PC-3 (cell line): ENCODE data around the gene ZNF182. TPM values are rescaled to one million over a fixed set of nuclear protein-coding genes. Genes with fewer than 3 reads are reported as not detected.
"Not testable (repeated sequence)": the region's sequence is repeated elsewhere in the genome, so short reads cannot be mapped to it uniquely, and the experiment has no call there.

Experiments used
- ATAC-seq: fragments of 200-7000 bp; cut with Tn5 transposase; 2 replicates; pipeline ENCODE4 v1.9.1; 2020; ENCODE audit warnings: mild to moderate bottlenecking, moderate library complexity
- BruUV-seq: library from RNA; stranded (reverse); fragments of 400-500 nt; replicated peaks from 2 replicates; lab custom pipeline; 2021; lab: Mats Ljungman, UMichigan
- CTCF ChIA-PET: fragments of 300-600 bp; sonication (Branson Sonifier 250); formaldehyde crosslinking; loops from one replicate; lab custom pipeline; 2022; ENCODE audit warnings: antibody characterized with exemption; lab: Charles Lee
- POLR2A ChIA-PET: fragments of 300-600 bp; sonication (Branson Sonifier 250); formaldehyde crosslinking; loops from one replicate; lab custom pipeline; 2022; ENCODE audit warnings: antibody characterized with exemption; ENCODE audit not compliant: unreplicated experiment; lab: Charles Lee
- DNase-seq: peaks from one replicate; pipeline ENCODE4 v3.0.0-alpha.2; 2015
- H2AFZ ChIP-seq: fragments of 300-600 bp; sonication (generic); 2 replicates; pipeline ENCODE4 v1.6.0; 2016; ENCODE audit warnings: antibody characterized with exemption, low read length
- H3F3A ChIP-seq: fragments of 300-600 bp; sonication (generic); one replicate; pipeline ENCODE4 v1.6.0; 2017; ENCODE audit warnings: antibody characterized with exemption, low read length, control low read depth, mild to moderate bottlenecking; ENCODE audit not compliant: unreplicated experiment
- H3K27ac ChIP-seq: fragments of 300-600 bp; sonication (generic); 2 replicates; pipeline ENCODE4 v1.5.1; 2016; ENCODE audit warnings: mild to moderate bottlenecking, low read length
- H3K27me3 ChIP-seq: fragments of 300-600 bp; sonication (generic); 2 replicates; pipeline ENCODE4 v1.6.1; 2016; ENCODE audit warnings: low read length, mixed read lengths
- H3K36me3 ChIP-seq: fragments of 300-600 bp; sonication (generic); 2 replicates; pipeline ENCODE4 v1.6.1; 2016; ENCODE audit warnings: low read depth, mixed run types, low read length, mixed read lengths
- H3K4me1 ChIP-seq: fragments of 300-600 bp; sonication (generic); 2 replicates; pipeline ENCODE4 v1.5.1; 2016; ENCODE audit warnings: low read length; ENCODE audit not compliant: insufficient read depth
- H3K4me2 ChIP-seq: fragments of 300-600 bp; sonication (generic); 2 replicates; pipeline ENCODE4 v1.6.0; 2016; ENCODE audit warnings: low read length
- H3K4me3 ChIP-seq: fragments of 300-600 bp; sonication (generic); 2 replicates; pipeline ENCODE4 v1.5.1; 2016; ENCODE audit warnings: mild to moderate bottlenecking, low read length, mixed read lengths
- H3K79me2 ChIP-seq: fragments of 300-600 bp; sonication (generic); 2 replicates; pipeline ENCODE4 v1.6.1; 2017; ENCODE audit warnings: low read length, mixed read lengths
- H3K9ac ChIP-seq: fragments of 300-600 bp; sonication (generic); 2 replicates; pipeline ENCODE4 v1.6.0; 2016; ENCODE audit warnings: mild to moderate bottlenecking, low read length
- H3K9me2 ChIP-seq: fragments of 300-600 bp; sonication (generic); replicated peaks from 2 replicates; pipeline ENCODE4 v1.6.1; 2016; ENCODE audit warnings: mixed run types, low read length, mixed read lengths
- H3K9me3 ChIP-seq: fragments of 300-600 bp; sonication (generic); 2 replicates; pipeline ENCODE4 v1.6.1; 2016; ENCODE audit warnings: low read length, mixed read lengths
- H4K20me1 ChIP-seq: fragments of 300-600 bp; sonication (generic); 2 replicates; pipeline ENCODE4 v1.6.1; 2016; ENCODE audit warnings: low read length, mixed read lengths
- EZH2 ChIP-seq: fragments of 300-600 bp; sonication (generic); IDR thresholded peaks from one replicate; pipeline ENCODE4 v1.6.1; 2017; ENCODE audit warnings: antibody characterized with exemption, mild to moderate bottlenecking, low read length; ENCODE audit not compliant: unreplicated experiment
- EZH2phosphoT487 ChIP-seq: fragments of 300-600 bp; sonication (generic); IDR thresholded peaks from 2 replicates; pipeline ENCODE4 v1.6.1; 2018; ENCODE audit warnings: mild to moderate bottlenecking, antibody characterized with exemption, low read length, borderline replicate concordance
- intact Hi-C: fragments of 100-400 bp; cut with micrococcal nuclease; formaldehyde crosslinking; loops from 2 replicates; pipeline ENCODE4 v1.9.0; 2023
- total RNA-seq: library from RNA; depleted of rRNA; stranded (reverse); fragments of >200 nt; gene quantifications from 2 replicates; pipeline ENCODE4 v1.2.3, GENCODE V29; 2014
- TF ChIP-seq, protein P1 (sequence below): fragments of 300-600 bp; sonication (generic); conservative IDR thresholded peaks from 2 replicates; pipeline ENCODE4 v1.5.1; 2017; ENCODE audit warnings: antibody characterized with exemption, low read depth, mild to moderate bottlenecking, low read length

ZNF182 gene
- total RNA-seq, 1 experiment from 2014 or later, result 1.2 TPM

DNA sequence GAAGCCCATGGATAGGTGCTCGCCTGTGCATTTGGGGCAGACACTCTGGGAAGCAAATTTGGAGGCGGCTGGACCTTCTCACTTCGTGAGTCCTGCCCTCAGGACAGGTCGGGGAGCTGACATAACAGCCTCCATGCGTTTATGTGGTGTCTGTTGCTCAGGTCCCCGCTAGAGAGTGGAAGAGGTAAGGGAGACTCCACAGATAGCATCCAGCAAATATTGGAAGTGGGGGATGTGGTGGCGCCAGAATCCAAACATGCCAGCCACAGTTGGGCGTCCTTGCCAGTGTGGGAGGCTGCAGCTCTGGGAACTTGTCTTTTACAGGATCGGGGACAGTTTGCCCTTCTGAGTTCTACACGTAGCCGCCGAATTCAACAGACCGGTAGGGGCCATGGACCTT lies 47.8 kb downstream of the ZNF182 start:
- no peak for ATAC-seq
- Histone ChIP-seq H2AFZ (no peak overlapping the region), H3K4me1 (no peaks in the 10 kb centered on the region), H4K20me1 (no peaks in the 10 kb centered on the region), H3K79me2 (no peaks in the 10 kb centered on the region), H3K27me3 (no peaks in the 10 kb centered on the region), H3K9me2 (no peaks in the 10 kb centered on the region), H3K4me2 (no peak overlapping the region), H3K36me3 (no peaks in the 10 kb centered on the region), H3K9me3 (no peaks in the 10 kb centered on the region), H3K9ac (no peak overlapping the region), H3K4me3 (no peak overlapping the region), H3K27ac (no peak overlapping the region), H3F3A (no peaks in the 10 kb centered on the region)
- intact Hi-C loops, result loop anchor here (5.0 kb wide), 1 partner anchor 71 kb away; no protein-coding TSS in a partner anchor
- no TSS peak for BruUV-seq
- POLR2A ChIA-PET, result no interaction called here
- DNase-seq, result no peak
- TF ChIP-seq EZH2phosphoT487, result no peak
- TF ChIP-seq, protein P1, sequence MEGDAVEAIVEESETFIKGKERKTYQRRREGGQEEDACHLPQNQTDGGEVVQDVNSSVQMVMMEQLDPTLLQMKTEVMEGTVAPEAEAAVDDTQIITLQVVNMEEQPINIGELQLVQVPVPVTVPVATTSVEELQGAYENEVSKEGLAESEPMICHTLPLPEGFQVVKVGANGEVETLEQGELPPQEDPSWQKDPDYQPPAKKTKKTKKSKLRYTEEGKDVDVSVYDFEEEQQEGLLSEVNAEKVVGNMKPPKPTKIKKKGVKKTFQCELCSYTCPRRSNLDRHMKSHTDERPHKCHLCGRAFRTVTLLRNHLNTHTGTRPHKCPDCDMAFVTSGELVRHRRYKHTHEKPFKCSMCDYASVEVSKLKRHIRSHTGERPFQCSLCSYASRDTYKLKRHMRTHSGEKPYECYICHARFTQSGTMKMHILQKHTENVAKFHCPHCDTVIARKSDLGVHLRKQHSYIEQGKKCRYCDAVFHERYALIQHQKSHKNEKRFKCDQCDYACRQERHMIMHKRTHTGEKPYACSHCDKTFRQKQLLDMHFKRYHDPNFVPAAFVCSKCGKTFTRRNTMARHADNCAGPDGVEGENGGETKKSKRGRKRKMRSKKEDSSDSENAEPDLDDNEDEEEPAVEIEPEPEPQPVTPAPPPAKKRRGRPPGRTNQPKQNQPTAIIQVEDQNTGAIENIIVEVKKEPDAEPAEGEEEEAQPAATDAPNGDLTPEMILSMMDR, result no peak
- no peak for TF ChIP-seq EZH2
- CTCF ChIA-PET, result no interaction called here

DNA sequence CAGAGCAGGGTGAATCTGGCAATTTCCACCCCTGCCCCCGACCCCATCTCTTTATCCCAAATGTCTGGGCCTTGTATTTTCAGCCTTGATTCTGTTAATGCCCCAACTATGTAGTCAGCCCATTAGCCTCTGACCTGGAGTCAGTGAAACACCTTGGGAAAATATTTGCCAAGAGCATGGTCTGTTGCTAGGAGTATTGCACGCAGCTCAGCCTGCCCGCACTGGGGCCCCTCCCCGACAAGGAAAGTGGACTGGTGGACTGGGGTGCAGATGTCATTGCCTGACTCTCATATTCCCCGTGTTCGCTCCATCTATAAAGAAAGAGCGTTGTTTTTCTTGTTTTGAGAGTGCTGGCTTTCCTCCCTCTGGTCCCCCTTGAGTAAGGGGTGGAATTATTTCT lies 48.5 kb downstream of the ZNF182 start:
- H3K27ac ChIP-seq, H3K36me3 ChIP-seq, H3K9me3 ChIP-seq, H3K4me2 ChIP-seq, H3F3A ChIP-seq, H3K9ac ChIP-seq, H4K20me1 ChIP-seq, H3K27me3 ChIP-seq, BruUV-seq, POLR2A ChIA-PET, CTCF ChIA-PET, H3K4me1 ChIP-seq, ATAC-seq, H3K9me2 ChIP-seq, H2AFZ ChIP-seq, DNase-seq, H3K4me3 ChIP-seq, H3K79me2 ChIP-seq: not testable (repeated sequence)
- intact Hi-C loops, result loop anchor here (5.0 kb wide), 1 partner anchor 72 kb away; no protein-coding TSS in a partner anchor

DNA sequence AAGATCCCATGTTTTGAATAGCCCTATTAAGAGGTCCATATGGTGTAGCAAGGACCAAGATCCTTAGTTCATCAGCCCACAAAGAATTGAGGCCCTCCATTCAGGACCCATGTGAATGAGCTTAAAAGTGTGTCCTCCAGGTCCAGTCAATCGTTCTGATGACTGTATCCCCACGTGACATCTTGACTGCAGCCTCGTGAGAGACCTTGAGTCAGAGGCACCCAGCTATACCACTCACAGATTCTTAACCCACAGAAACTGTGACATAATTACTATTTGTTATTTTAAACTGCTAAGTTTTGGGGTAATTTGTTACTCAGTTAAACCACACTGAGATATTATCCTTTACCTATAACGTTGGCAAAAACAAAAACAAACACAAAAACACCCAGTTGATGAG lies 62.4 kb downstream of the ZNF182 start:
- Histone ChIP-seq H3K4me2 (no peak overlapping the region), H3F3A (no peaks in the 10 kb centered on the region), H3K4me1 (no peaks in the 10 kb centered on the region), H3K9me3 (no peaks in the 10 kb centered on the region), H2AFZ (no peak overlapping the region), H3K79me2 (no peaks in the 10 kb centered on the region), H3K9ac (no peak overlapping the region), H4K20me1 (no peaks in the 10 kb centered on the region), H3K36me3 (no peaks in the 10 kb centered on the region), H3K4me3 (no peak overlapping the region), H3K27ac (no peak overlapping the region), H3K27me3 (no peaks in the 10 kb centered on the region), H3K9me2 (no peaks in the 10 kb centered on the region)
- no peak for DNase-seq
- POLR2A ChIA-PET, result no interaction called here
- intact Hi-C loops, result no loop called here
- CTCF ChIA-PET, result no interaction called here
- ATAC-seq, result no peak
- TF ChIP-seq EZH2phosphoT487, result no peak
- TF ChIP-seq EZH2, result no peak
- TF ChIP-seq, protein P1, result no peak
- no TSS peak for BruUV-seq
